Mesenchymal stem cell (in vitro differentiated cells and primary cell): Measurements from ENCODE around the gene ARFIP1.

Experiments used
- DNase-seq: peaks from one replicate; pipeline ENCODE4 v3.0.0-alpha.2; 2013
- H2AFZ ChIP-seq: one replicate; pipeline ENCODE4 v1.6.1; 2013; ENCODE audit warnings: low read depth, mild to moderate bottlenecking, control low read depth, inconsistent platforms, low read length, moderate library complexity
- H2AK5ac ChIP-seq: 2 replicates; pipeline ENCODE4 v1.6.1; 2013; ENCODE audit warnings: low read length, moderate library complexity, mild to moderate bottlenecking, inconsistent platforms; ENCODE audit not compliant: severe bottlenecking
- H2BK120ac ChIP-seq: one replicate; pipeline ENCODE4 v1.6.1; 2013; ENCODE audit warnings: low read depth, mild to moderate bottlenecking, inconsistent platforms, low read length, moderate library complexity
- H2BK12ac ChIP-seq, 2 experiments: one replicate each; pipeline ENCODE4 v1.6.1; 2013; ENCODE audit warnings: inconsistent platforms in 2 of 2, low read length in 2 of 2, mild to moderate bottlenecking in 2 of 2, moderate library complexity in 2 of 2, control low read depth in 1 of 2
- H2BK15ac ChIP-seq: one replicate; pipeline ENCODE4 v1.6.1; 2013; ENCODE audit warnings: mild to moderate bottlenecking, low read depth, inconsistent platforms; ENCODE audit not compliant: poor library complexity, severe bottlenecking
- H2BK5ac ChIP-seq: 2 replicates; pipeline ENCODE4 v1.6.1; 2013; ENCODE audit warnings: low read depth, mild to moderate bottlenecking, low read length, control low read depth, inconsistent platforms; ENCODE audit not compliant: poor library complexity, severe bottlenecking
- H3K14ac ChIP-seq, 2 experiments: one replicate each; pipeline ENCODE4 v1.6.1; 2013; ENCODE audit warnings: inconsistent platforms in 2 of 2, low read length in 2 of 2, control low read depth in 1 of 2, mild to moderate bottlenecking in 1 of 2, moderate library complexity in 1 of 2
- H3K18ac ChIP-seq, 2 experiments: one replicate each; pipeline ENCODE4 v1.6.1; 2013; ENCODE audit warnings: inconsistent platforms in 2 of 2, low read length in 2 of 2, control low read depth in 1 of 2, low read depth in 1 of 2, mild to moderate bottlenecking in 1 of 2
- H3K23ac ChIP-seq, 2 experiments: one replicate each; pipeline ENCODE4 v1.6.1; 2013; ENCODE audit warnings: inconsistent platforms in 2 of 2, low read length in 2 of 2, mild to moderate bottlenecking in 2 of 2, moderate library complexity in 2 of 2, control low read depth in 1 of 2
- H3K27ac ChIP-seq: 2 replicates; pipeline ENCODE4 v1.5.1; 2013; ENCODE audit warnings: mild to moderate bottlenecking, moderate library complexity, low read length, control low read depth, inconsistent platforms; ENCODE audit not compliant: poor library complexity, severe bottlenecking
- H3K27me3 ChIP-seq, 2 experiments: 2 replicates each; pipeline versions ENCODE4 v1.6.1 to v1.7.0; 2013; ENCODE audit warnings: low read length in 2 of 2, mild to moderate bottlenecking in 2 of 2, moderate library complexity in 2 of 2, control low read depth in 1 of 2, inconsistent platforms in 1 of 2; ENCODE audit not compliant: control insufficient read depth in 1 of 2, insufficient read depth in 1 of 2
- H3K36me3 ChIP-seq, 2 experiments: 2 replicates each; pipeline versions ENCODE4 v1.6.1 to v1.7.0; 2013; ENCODE audit warnings: low read length in 2 of 2, control low read depth in 1 of 2, inconsistent platforms in 1 of 2, low read depth in 1 of 2, mild to moderate bottlenecking in 1 of 2; ENCODE audit not compliant: insufficient read depth in 2 of 2, control insufficient read depth in 1 of 2
- H3K4ac ChIP-seq, 2 experiments: one replicate each; pipeline ENCODE4 v1.6.1; 2013; ENCODE audit warnings: inconsistent platforms in 2 of 2, low read length in 2 of 2, mild to moderate bottlenecking in 2 of 2, moderate library complexity in 2 of 2, control low read depth in 1 of 2, low read depth in 1 of 2
- H3K4me1 ChIP-seq: 2 replicates; pipeline ENCODE4 v1.6.1; 2013; ENCODE audit warnings: low read depth, low read length, control low read depth; ENCODE audit not compliant: control insufficient read depth, insufficient read depth
- H3K4me2 ChIP-seq: 2 replicates; pipeline ENCODE4 v1.6.1; 2013; ENCODE audit warnings: low read length, mild to moderate bottlenecking, inconsistent platforms; ENCODE audit not compliant: poor library complexity, severe bottlenecking
- H3K4me3 ChIP-seq, 2 experiments: 2 replicates each; pipeline versions ENCODE4 v1.5.1 to v1.7.0; 2013; ENCODE audit warnings: low read length in 2 of 2, mild to moderate bottlenecking in 2 of 2, control low read depth in 1 of 2, low read depth in 1 of 2; ENCODE audit not compliant: insufficient read depth in 1 of 2
- H3K79me1 ChIP-seq: replicated peaks from 2 replicates; pipeline ENCODE4 v1.6.1; 2013; ENCODE audit warnings: mild to moderate bottlenecking, control low read depth, low read length, inconsistent platforms; ENCODE audit not compliant: poor library complexity, severe bottlenecking
- H3K9ac ChIP-seq: 2 replicates; pipeline ENCODE4 v1.7.0; 2013; ENCODE audit warnings: mild to moderate bottlenecking, low read length, moderate library complexity
- H3K9me3 ChIP-seq: 2 replicates; pipeline ENCODE4 v1.7.0; 2013; ENCODE audit warnings: mild to moderate bottlenecking, low read length; ENCODE audit not compliant: control insufficient read depth
- H4K8ac ChIP-seq: one replicate; pipeline ENCODE4 v1.6.1; 2013; ENCODE audit warnings: inconsistent platforms, mild to moderate bottlenecking, low read length, moderate library complexity
- H4K91ac ChIP-seq: one replicate; pipeline ENCODE4 v1.6.1; 2013; ENCODE audit warnings: mild to moderate bottlenecking, low read length, inconsistent platforms
- WGBS: methylation state at CpG from one replicate; pipeline ENCODE4 v1.1.7; 2013; ENCODE audit warnings: mixed read lengths; 5-methylcytosine and 5-hydroxymethylcytosine counted together

ARFIP1 gene

DNA sequence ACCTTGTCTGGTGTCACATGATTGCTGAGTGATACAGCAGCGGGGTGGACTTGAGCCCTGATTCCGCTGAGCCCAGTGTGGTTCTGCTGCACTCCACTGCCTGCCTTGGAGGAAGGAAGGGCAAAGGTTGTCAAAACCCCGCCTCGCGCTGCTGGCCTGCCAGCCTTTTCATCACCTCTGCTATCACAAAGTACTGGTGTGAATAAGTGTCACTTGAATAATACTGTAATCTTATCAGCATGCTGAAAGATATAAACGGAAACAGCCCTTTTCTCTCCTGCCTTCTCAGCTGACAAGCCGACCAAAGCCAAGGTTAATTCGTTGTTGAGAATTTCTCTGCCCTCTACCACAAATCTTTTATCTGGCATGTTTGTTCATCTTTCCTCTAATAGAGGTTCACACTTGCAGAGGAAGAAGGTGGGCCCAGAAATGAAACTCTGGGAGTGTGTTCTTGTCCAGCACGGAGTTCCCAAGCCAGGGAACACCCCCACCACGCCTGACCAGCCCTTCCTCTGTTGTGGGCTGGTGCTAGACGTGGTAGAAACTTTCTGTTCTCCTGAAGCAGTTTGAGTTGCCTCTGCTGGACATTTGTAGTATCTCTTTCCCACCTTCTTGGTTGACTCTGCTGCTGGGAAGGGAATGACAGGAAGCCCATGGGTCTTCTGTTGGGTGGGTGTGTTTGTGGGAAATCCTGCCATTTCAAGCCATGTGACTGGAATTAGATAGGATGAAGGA is 177.8 kb downstream of the ARFIP1 start:
- Histone ChIP-seq H2AK5ac (peak overlapping the region; percentile 61), H2BK120ac (no peak overlapping the region), H3K79me1 (peaks cover 11% of the 10 kb centered on the region), H3K9me3 (no peaks in the 10 kb centered on the region), H2BK15ac (no peak overlapping the region), H3K27ac (peak overlapping the region; percentile 96), H3K36me3 (peaks cover 0 to 12% of the 10 kb centered on the region in 2 experiments), H4K91ac (no peak overlapping the region), H2AFZ (no peak overlapping the region), H3K18ac (no peak overlapping the region), H3K4me1 (peaks cover 25% of the 10 kb centered on the region), H3K4me2 (no peak overlapping the region), H3K23ac (no peak overlapping the region), H2BK5ac (peak overlapping the region; percentile 96), H3K27me3 (no peaks in the 10 kb centered on the region), H3K9ac (no peak overlapping the region), H3K4me3 (no peak overlapping the region), H3K14ac (no peak overlapping the region), H2BK12ac (peak overlapping the region in 1 of 2 experiments; percentile 46), H4K8ac (no peak overlapping the region), H3K4ac (no peak overlapping the region)
- DNase-seq, result peak; percentile 44
- WGBS, result 39% methylated on average over 8 of the region's 11 CpGs

DNA sequence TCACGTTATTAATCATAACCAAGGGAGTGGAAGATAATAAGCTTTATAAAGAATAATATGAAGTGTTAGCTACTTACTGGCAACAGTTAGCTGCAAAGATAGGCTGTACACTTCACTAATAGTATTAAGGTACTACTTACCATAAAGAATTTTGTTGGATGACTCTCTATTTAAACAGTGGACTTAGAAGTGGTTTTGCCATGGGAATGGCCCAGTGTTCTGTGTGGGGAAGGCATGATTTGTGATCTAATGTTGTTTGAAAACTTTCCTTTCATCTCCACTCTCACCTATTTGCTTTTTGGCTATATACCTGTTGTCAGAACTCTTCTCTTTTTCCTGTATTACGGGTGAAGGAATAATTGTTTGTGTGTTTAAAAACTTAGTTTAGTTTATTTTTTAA is 179.3 kb downstream of the ARFIP1 start:
- Histone ChIP-seq H3K9ac (no peak overlapping the region), H3K36me3 (peaks cover 0 to 11% of the 10 kb centered on the region in 2 experiments)

GRCh38 chr4:152960082-152960481 is 180.3 kb downstream of the ARFIP1 start:
- H3K36me3 ChIP-seq, result peaks cover 0 to 8% of the 10 kb centered on the region in 2 experiments
- no peaks in the 10 kb centered on the region for H3K79me1 ChIP-seq
- no peak overlapping the region for H3K4me2 ChIP-seq
- no peak overlapping the region for H3K9ac ChIP-seq
- H3K18ac ChIP-seq, result no peak overlapping the region
- no peaks in the 10 kb centered on the region for H3K9me3 ChIP-seq
- no peak overlapping the region for H2BK12ac ChIP-seq
- no peak overlapping the region for H4K91ac ChIP-seq
- no peak overlapping the region for H2BK120ac ChIP-seq
- H3K27ac ChIP-seq, result no peak overlapping the region
- no peak overlapping the region for H3K23ac ChIP-seq
- H3K4me3 ChIP-seq, result no peak overlapping the region
- DNase-seq, result no peak
- 100% methylated on average over 1 of the region's 3 CpGs for WGBS
- no peak overlapping the region for H2BK5ac ChIP-seq
- no peak overlapping the region for H3K4ac ChIP-seq
- H2BK15ac ChIP-seq, result no peak overlapping the region
- no peak overlapping the region for H4K8ac ChIP-seq
- peaks cover 16% of the 10 kb centered on the region for H3K4me1 ChIP-seq
- H3K14ac ChIP-seq, result no peak overlapping the region
- no peak overlapping the region for H2AFZ ChIP-seq
- H3K27me3 ChIP-seq, result no peaks in the 10 kb centered on the region
- H2AK5ac ChIP-seq, result no peak overlapping the region

More for the DNA sequence above, 179.3 kb downstream of the ARFIP1 start:
- H3K23ac ChIP-seq, result no peak overlapping the region
- no peak overlapping the region for H3K27ac ChIP-seq
- WGBS, result no CpG with 5 or more reads among the region's 2 CpGs
- no peak overlapping the region for H3K4ac ChIP-seq
- no peaks in the 10 kb centered on the region for H3K9me3 ChIP-seq
- DNase-seq, result no peak
- no peak overlapping the region for H3K18ac ChIP-seq
- H3K4me2 ChIP-seq, result no peak overlapping the region
- H2AFZ ChIP-seq, result no peak overlapping the region
- H2BK120ac ChIP-seq, result no peak overlapping the region
- H3K14ac ChIP-seq, result no peak overlapping the region
- H4K8ac ChIP-seq, result no peak overlapping the region
- H3K27me3 ChIP-seq, result no peaks in the 10 kb centered on the region
- no peak overlapping the region for H3K4me3 ChIP-seq
- H4K91ac ChIP-seq, result no peak overlapping the region
- H2BK15ac ChIP-seq, result no peak overlapping the region
- H2BK5ac ChIP-seq, result no peak overlapping the region
- peaks cover 18% of the 10 kb centered on the region for H3K4me1 ChIP-seq
- peaks cover 3% of the 10 kb centered on the region for H3K79me1 ChIP-seq
- no peak overlapping the region for H2BK12ac ChIP-seq
- H2AK5ac ChIP-seq, result no peak overlapping the region

DNA sequence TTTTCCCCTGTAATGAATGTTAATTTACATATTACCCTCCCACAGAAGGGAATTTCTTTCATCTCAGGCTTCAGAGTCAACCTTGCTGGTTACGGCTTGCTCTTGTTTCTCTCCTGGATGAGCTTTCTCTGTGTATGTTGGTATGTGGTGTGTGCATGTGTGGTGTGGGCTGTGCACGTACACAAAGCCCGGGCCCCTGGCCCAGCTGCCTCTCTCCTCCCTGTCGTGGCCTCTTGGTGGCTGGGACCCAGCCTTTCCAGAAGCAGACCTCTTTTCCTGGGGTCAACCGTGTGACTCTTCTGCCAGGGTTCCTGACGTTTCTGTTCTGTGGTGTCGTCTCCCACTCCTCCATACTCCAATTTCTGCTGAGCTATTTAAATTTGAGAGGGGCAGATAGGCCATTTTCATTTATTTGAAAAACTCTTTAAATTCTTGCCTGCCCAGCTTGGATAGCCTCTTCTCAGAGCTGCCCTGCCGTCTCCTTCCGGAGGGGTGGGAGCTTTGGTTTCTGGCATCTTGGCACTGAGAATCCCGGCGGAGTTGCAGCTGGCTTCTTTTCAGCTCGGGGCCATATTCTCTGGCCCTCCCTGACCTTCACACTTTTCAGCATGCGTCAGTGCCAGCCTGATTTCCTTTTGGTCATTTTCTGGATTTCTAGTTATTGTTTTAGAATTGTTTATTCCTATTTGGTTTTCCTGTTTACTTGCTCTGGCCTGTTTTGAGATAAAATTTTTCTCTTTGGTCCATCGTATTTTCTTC is 181.4 kb downstream of the ARFIP1 start:
- H3K4me3 ChIP-seq, result no peak overlapping the region
- no peak overlapping the region for H3K18ac ChIP-seq
- no peak overlapping the region for H2AK5ac ChIP-seq
- peaks cover 0 to 8% of the 10 kb centered on the region in 2 experiments for H3K36me3 ChIP-seq
- no peak overlapping the region for H3K9ac ChIP-seq
- H3K27me3 ChIP-seq, result no peaks in the 10 kb centered on the region
- no peak overlapping the region for H3K27ac ChIP-seq
- H2BK5ac ChIP-seq, result no peak overlapping the region
- no peaks in the 10 kb centered on the region for H3K9me3 ChIP-seq
- no peaks in the 10 kb centered on the region for H3K79me1 ChIP-seq
- peaks cover 14% of the 10 kb centered on the region for H3K4me1 ChIP-seq
- no peak overlapping the region for H3K23ac ChIP-seq
- H3K4ac ChIP-seq, result no peak overlapping the region
- H2BK12ac ChIP-seq, result no peak overlapping the region
- H2BK15ac ChIP-seq, result no peak overlapping the region
- no peak overlapping the region for H4K91ac ChIP-seq
- no peak overlapping the region for H2AFZ ChIP-seq
- no peak for DNase-seq
- no peak overlapping the region for H2BK120ac ChIP-seq
- H3K4me2 ChIP-seq, result no peak overlapping the region
- H4K8ac ChIP-seq, result no peak overlapping the region
- WGBS, result 80% methylated on average over 9 of the region's 14 CpGs
- H3K14ac ChIP-seq, result no peak overlapping the region
